Activated B cell treated with CpG ODN at 0.5 μM for 24 hours (primary cell): ENCODE data around the gene CCDC24. TPM values are rescaled to one million over a fixed set of nuclear protein-coding genes. Genes with fewer than 3 reads are reported as not detected.

Experiments
- ATAC-seq: fragments of 200-7000 bp; cut with Tn5 transposase; one replicate; pipeline ENCODE4 v1.10.0; 2021; ENCODE audit warnings: low read depth, mild to moderate bottlenecking, moderate library complexity
- CTCF ChIA-PET: fragments of 350-600 bp; sonication (Branson Sonifier 250); formaldehyde crosslinking; loops from one replicate; lab custom pipeline; 2021; ENCODE audit warnings: antibody characterized with exemption; lab: Charles Lee
- POLR2A ChIA-PET: fragments of 350-600 bp; sonication (Branson Sonifier 250); formaldehyde crosslinking; loops from one replicate; lab custom pipeline; 2021; ENCODE audit warnings: antibody characterized with exemption; lab: Charles Lee
- DNase-seq: peaks from one replicate; pipeline ENCODE4 v3.0.0; 2022
- H3K27ac Mint-ChIP-seq: one replicate; pipeline ENCODE4 v1.8.0; 2020; ENCODE audit warnings: mixed read lengths
- H3K27me3 Mint-ChIP-seq: one replicate; pipeline ENCODE4 v1.8.0; 2021; ENCODE audit warnings: mixed read lengths
- H3K36me3 Mint-ChIP-seq: one replicate; pipeline ENCODE4 v1.8.0; 2021; ENCODE audit warnings: low read depth, mixed read lengths
- H3K4me1 Mint-ChIP-seq: one replicate; pipeline ENCODE4 v1.8.0; 2021; ENCODE audit warnings: mixed read lengths
- H3K4me3 Mint-ChIP-seq: one replicate; pipeline ENCODE4 v1.8.0; 2020; ENCODE audit warnings: mild to moderate bottlenecking, mixed read lengths
- H3K9me3 Mint-ChIP-seq: one replicate; pipeline ENCODE4 v1.8.0; 2020; ENCODE audit warnings: mixed read lengths
- intact Hi-C: fragments of 100-400 bp; cut with micrococcal nuclease; formaldehyde crosslinking; loops from one replicate; pipeline ENCODE4 v1.15.1; 2024
- total RNA-seq: library from RNA; stranded (reverse); gene quantifications from 2 replicates; pipeline ENCODE4 v1.2.3, GENCODE V29; 2022
- TF ChIP-seq, protein P1 (sequence below): fragments of 200-600 bp; IDR thresholded peaks from one replicate; pipeline ENCODE4 v1.8.0; 2022; ENCODE audit warnings: antibody characterized with exemption, mild to moderate bottlenecking

Gene CCDC24
- total RNA-seq, 1 donor from 2014 or later: 15.1 TPM

DNA sequence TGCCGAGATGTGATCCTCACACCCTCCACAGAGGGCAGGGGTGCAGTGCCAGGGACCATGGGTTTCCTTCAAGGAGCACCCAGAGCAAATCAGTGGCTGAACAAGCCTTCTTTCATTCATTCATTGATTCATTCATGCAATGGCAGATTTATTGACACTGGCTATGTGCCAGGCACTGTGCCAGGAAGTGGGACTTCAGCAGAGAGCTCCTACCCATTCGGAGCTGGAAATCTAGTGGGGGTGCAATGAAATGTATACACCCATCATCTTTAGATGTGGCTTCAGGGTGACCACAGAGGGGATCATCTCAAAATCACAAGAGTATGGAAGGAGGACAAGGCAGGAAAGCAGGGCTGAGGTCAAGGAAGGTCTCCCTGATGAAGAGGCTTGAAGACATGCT lies 21.0 kb downstream of the CCDC24 start:
- Mint-ChIP-seq H3K9me3 (no peaks in the 10 kb centered on the region), H3K27ac (no peak overlapping the region), H3K4me1 (no peaks in the 10 kb centered on the region), H3K27me3 (peaks cover 6% of the 10 kb centered on the region), H3K4me3 (no peak overlapping the region), H3K36me3 (no peaks in the 10 kb centered on the region)
- ChIA-PET POLR2A (no interaction called here), CTCF (interaction anchor here (3.1 kb wide), 1 partner anchor 35 kb away, joined by 10 read pairs; no protein-coding TSS in a partner anchor)
- no peak for DNase-seq
- no peak for ATAC-seq
- intact Hi-C loops: no loop called here
- TF ChIP-seq, protein P1, sequence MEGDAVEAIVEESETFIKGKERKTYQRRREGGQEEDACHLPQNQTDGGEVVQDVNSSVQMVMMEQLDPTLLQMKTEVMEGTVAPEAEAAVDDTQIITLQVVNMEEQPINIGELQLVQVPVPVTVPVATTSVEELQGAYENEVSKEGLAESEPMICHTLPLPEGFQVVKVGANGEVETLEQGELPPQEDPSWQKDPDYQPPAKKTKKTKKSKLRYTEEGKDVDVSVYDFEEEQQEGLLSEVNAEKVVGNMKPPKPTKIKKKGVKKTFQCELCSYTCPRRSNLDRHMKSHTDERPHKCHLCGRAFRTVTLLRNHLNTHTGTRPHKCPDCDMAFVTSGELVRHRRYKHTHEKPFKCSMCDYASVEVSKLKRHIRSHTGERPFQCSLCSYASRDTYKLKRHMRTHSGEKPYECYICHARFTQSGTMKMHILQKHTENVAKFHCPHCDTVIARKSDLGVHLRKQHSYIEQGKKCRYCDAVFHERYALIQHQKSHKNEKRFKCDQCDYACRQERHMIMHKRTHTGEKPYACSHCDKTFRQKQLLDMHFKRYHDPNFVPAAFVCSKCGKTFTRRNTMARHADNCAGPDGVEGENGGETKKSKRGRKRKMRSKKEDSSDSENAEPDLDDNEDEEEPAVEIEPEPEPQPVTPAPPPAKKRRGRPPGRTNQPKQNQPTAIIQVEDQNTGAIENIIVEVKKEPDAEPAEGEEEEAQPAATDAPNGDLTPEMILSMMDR: no peak

DNA sequence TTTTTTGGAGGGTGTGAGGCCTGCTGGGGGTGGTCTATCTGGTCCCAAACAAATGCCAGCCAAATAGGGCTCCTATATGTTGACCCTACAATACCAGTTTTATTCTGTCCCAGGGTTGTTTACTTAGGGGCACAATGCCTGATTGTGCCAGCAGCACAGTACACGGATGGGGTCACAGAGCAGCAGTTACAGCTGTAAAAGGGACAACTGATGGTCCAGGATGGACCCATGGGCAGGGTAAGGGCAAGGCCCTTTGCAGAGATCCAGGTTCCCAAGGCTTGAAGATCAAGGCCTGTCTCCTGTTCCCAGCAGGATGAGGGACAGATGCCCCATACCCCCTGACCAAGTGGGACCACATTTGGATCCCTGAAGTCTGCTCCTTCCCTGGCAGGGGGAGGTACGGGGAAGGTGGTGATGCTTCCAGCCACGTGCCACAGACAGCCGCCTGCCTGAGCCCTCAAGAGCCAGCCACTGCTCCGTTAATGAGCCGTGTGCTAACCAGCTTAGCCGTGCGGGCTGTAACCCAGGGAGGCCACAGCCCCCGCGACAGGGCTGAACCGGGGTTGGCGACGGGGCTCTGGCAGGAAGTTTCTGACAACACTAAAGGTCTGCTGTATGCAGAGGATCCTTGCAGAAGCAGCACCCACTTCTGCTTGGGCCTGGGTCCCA lies 21.7 kb downstream of the CCDC24 start:
- intact Hi-C loops: no loop called here
- ATAC-seq: no peak
- peaks cover 6% of the 10 kb centered on the region for H3K27me3 Mint-ChIP-seq
- ChIA-PET POLR2A (no interaction called here), CTCF (interaction anchor here (1.3 to 3.1 kb wide), 2 partner anchors 8 to 34 kb away, joined by 5 to 10 read pairs; no protein-coding TSS in a partner anchor)
- no peak overlapping the region for H3K27ac Mint-ChIP-seq
- no peaks in the 10 kb centered on the region for H3K9me3 Mint-ChIP-seq
- H3K36me3 Mint-ChIP-seq: no peaks in the 10 kb centered on the region
- H3K4me3 Mint-ChIP-seq: no peak overlapping the region
- no peak for DNase-seq
- TF ChIP-seq, protein P1: no peak
- H3K4me1 Mint-ChIP-seq: no peaks in the 10 kb centered on the region

DNA sequence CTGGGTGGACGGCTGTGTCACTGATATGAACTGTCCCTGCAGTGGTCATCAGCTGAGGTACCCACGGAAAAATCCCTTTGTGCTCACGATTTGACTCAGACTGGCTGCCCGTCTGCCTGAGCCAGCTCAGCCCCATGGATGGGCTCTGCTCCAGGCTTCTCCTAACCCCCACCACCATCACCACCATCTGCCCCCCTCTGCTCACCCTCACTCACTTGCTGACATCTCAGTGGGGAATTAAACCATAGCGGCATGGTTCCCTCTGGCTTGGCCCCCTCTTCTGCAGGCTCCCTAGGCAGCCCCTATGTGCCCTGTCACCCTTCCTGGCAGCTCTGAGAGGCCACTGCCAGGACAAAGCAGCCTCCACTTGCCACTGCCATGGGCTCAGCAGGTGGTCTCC lies 22.6 kb downstream of the CCDC24 start:
- Mint-ChIP-seq H3K4me3 (no peak overlapping the region), H3K9me3 (no peaks in the 10 kb centered on the region), H3K4me1 (no peaks in the 10 kb centered on the region), H3K27ac (no peak overlapping the region), H3K36me3 (no peaks in the 10 kb centered on the region), H3K27me3 (peaks cover 6% of the 10 kb centered on the region)
- ChIA-PET CTCF (interaction anchor here (1.3 to 1.5 kb wide), 2 partner anchors 9 to 23 kb away, joined by 5 to 7 read pairs; no protein-coding TSS in a partner anchor), POLR2A (no interaction called here)
- no peak for DNase-seq
- TF ChIP-seq, protein P1: no peak
- no peak for ATAC-seq
- intact Hi-C loops: no loop called here

DNA sequence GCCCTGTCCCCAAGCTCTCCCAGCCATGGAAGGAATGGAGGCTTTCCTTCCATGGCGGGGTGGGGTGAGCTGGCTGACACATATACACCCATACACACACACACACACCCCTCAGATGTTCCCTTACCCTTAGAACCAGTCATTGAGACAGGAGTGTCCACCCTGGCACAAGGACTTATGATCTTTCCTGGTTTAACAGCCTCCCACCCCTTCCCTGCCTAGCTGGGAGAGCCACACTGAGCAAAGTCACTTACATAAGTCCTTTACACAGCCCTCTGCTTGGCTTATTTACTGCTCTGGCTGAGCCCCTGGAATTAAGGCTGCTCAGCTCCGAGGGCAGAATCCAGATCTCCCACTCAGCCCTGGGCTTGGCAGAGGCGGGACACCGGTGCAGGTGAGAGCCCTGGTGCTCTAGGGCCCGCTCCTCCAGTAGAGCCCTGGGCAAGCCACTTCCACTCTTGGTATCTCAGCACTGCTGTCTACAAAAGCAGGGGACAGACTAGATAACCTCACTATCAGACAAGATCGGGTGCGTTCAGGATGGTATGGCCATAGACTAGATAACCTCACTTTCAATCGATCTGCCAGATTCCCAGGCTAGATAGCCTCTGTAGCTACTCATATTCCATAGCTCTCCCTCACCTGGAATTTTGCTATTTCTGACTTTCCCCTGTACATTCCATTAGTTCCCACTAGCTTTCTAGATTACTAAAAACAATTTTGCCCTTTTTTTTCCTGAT lies 23.1 kb downstream of the CCDC24 start:
- intact Hi-C loops: no loop called here
- CTCF ChIA-PET: interaction anchor here (1.3 to 1.5 kb wide), 3 partner anchors 9 to 22 kb away, joined by 5 to 7 read pairs (median 7); no protein-coding TSS in a partner anchor
- peaks cover 6% of the 10 kb centered on the region for H3K27me3 Mint-ChIP-seq
- H3K27ac Mint-ChIP-seq: no peak overlapping the region
- no peaks in the 10 kb centered on the region for H3K4me1 Mint-ChIP-seq
- ATAC-seq (no peak), DNase-seq (no peak)
- no peak overlapping the region for H3K4me3 Mint-ChIP-seq
- no peaks in the 10 kb centered on the region for H3K36me3 Mint-ChIP-seq
- no peaks in the 10 kb centered on the region for H3K9me3 Mint-ChIP-seq
- TF ChIP-seq, protein P1: no peak
- POLR2A ChIA-PET: no interaction called here

DNA sequence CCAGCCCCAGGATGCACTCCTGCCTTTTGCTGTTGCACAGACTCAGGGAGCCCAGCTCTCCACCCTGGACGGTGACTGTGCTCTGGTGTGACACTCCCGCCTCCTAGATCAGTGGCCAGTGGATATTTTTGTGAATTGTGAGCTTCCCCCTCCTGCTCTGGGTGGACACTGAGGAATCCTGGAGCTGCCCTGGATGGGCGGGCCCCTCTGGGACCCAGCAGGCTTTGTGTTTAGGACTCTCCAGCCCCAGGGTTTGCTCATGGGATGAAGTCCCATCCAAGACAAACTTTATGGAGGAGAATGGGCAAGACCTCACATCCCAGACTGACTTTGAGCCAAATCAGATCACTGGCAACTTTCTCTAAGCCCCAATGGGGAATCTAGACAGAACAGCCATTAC lies 23.8 kb downstream of the CCDC24 start:
- CTCF ChIA-PET: interaction anchor here (1.4 to 1.5 kb wide), 2 partner anchors 9 to 21 kb away, joined by 7 read pairs; no protein-coding TSS in a partner anchor
- TF ChIP-seq, protein P1: no peak
- no peak overlapping the region for H3K4me3 Mint-ChIP-seq
- POLR2A ChIA-PET: no interaction called here
- ATAC-seq (no peak), DNase-seq (no peak)
- peaks cover 6% of the 10 kb centered on the region for H3K27me3 Mint-ChIP-seq
- intact Hi-C loops: no loop called here
- no peaks in the 10 kb centered on the region for H3K36me3 Mint-ChIP-seq
- H3K4me1 Mint-ChIP-seq: no peaks in the 10 kb centered on the region
- no peaks in the 10 kb centered on the region for H3K9me3 Mint-ChIP-seq
- H3K27ac Mint-ChIP-seq: no peak overlapping the region
